ENCODE measurements around the gene DAPK2.

DAPK2 gene

GRCh38 chr15:63943829-63944680 is 102.2 kb downstream of the DAPK2 start:
- no peak overlapping the region for H3K9ac ChIP-seq (ENCODE audit: low read length)
- H3K27ac ChIP-seq (ENCODE audit: low read length): no peak overlapping the region
- no peaks in the 10 kb centered on the region for H3K27me3 ChIP-seq (ENCODE audit: control insufficient read depth, insufficient read depth, low read length)
- H3K36me3 ChIP-seq (ENCODE audit: control insufficient read depth, low read depth, low read length): no peaks in the 10 kb centered on the region
- no peaks in the 10 kb centered on the region for H3K9me3 ChIP-seq (ENCODE audit: control insufficient read depth, low read depth, low read length)
- no peak overlapping the region for H3K4me3 ChIP-seq (ENCODE audit: low read length)
- H3K4me1 ChIP-seq (ENCODE audit: control insufficient read depth, low read depth, low read length): no peaks in the 10 kb centered on the region

- H3K27me3 ChIP-seq (ENCODE audit: control insufficient read depth, insufficient read depth, low read length): no peaks in the 10 kb centered on the region
- H3K4me1 ChIP-seq (ENCODE audit: control insufficient read depth, low read depth, low read length): no peaks in the 10 kb centered on the region
- H3K9ac ChIP-seq (ENCODE audit: low read length): no peak overlapping the region
- H3K4me3 ChIP-seq (ENCODE audit: low read length): no peak overlapping the region
- H3K36me3 ChIP-seq (ENCODE audit: control insufficient read depth, low read depth, low read length): no peaks in the 10 kb centered on the region
- H3K27ac ChIP-seq (ENCODE audit: low read length): no peak overlapping the region
- H3K9me3 ChIP-seq (ENCODE audit: control insufficient read depth, low read depth, low read length): no peaks in the 10 kb centered on the region
Measured at GRCh38 chr15:63942486-63943365, 103.6 kb downstream of the DAPK2 start.

- Histone ChIP-seq H3K4me3 (ENCODE audit: low read length) (no peak overlapping the region), H3K27ac (ENCODE audit: low read length) (no peak overlapping the region), H3K9me3 (ENCODE audit: control insufficient read depth, low read depth, low read length) (no peaks in the 10 kb centered on the region), H3K36me3 (ENCODE audit: control insufficient read depth, low read depth, low read length) (no peaks in the 10 kb centered on the region), H3K27me3 (ENCODE audit: control insufficient read depth, insufficient read depth, low read length) (no peaks in the 10 kb centered on the region), H3K9ac (ENCODE audit: low read length) (no peak overlapping the region), H3K4me1 (ENCODE audit: control insufficient read depth, low read depth, low read length) (no peaks in the 10 kb centered on the region)
Measured at GRCh38 chr15:63941698-63942465, 104.4 kb downstream of the DAPK2 start.

- Histone ChIP-seq H3K27me3 (ENCODE audit: control insufficient read depth, insufficient read depth, low read length) (no peaks in the 10 kb centered on the region), H3K27ac (ENCODE audit: low read length) (no peak overlapping the region), H3K36me3 (ENCODE audit: control insufficient read depth, low read depth, low read length) (no peaks in the 10 kb centered on the region), H3K9me3 (ENCODE audit: control insufficient read depth, low read depth, low read length) (no peaks in the 10 kb centered on the region), H3K4me1 (ENCODE audit: control insufficient read depth, low read depth, low read length) (no peaks in the 10 kb centered on the region), H3K9ac (ENCODE audit: low read length) (no peak overlapping the region), H3K4me3 (ENCODE audit: low read length) (no peak overlapping the region)
Measured at GRCh38 chr15:63940966-63941620, 105.2 kb downstream of the DAPK2 start.

- Histone ChIP-seq H3K9ac (ENCODE audit: low read length) (no peak overlapping the region), H3K27ac (ENCODE audit: low read length) (no peak overlapping the region), H3K4me1 (ENCODE audit: control insufficient read depth, low read depth, low read length) (no peaks in the 10 kb centered on the region)
Measured at GRCh38 chr15:63939531-63940130, 106.7 kb downstream of the DAPK2 start.

GRCh38 chr15:63938486-63939061 is 107.7 kb downstream of the DAPK2 start:
- no peak overlapping the region for H3K27ac ChIP-seq (ENCODE audit: low read length)

More at GRCh38 chr15:63939531-63940130, 106.7 kb downstream of the DAPK2 start:
- H3K36me3 ChIP-seq (ENCODE audit: control insufficient read depth, low read depth, low read length): no peaks in the 10 kb centered on the region
- H3K27me3 ChIP-seq (ENCODE audit: control insufficient read depth, insufficient read depth, low read length): no peaks in the 10 kb centered on the region
- no peak overlapping the region for H3K4me3 ChIP-seq (ENCODE audit: low read length)
- H3K9me3 ChIP-seq (ENCODE audit: control insufficient read depth, low read depth, low read length): no peaks in the 10 kb centered on the region

GRCh38 chr15:63933522-63933921 is 112.8 kb downstream of the DAPK2 start:
- no peaks in the 10 kb centered on the region for H3K36me3 ChIP-seq (ENCODE audit: control insufficient read depth, low read depth, low read length)
- H3K4me1 ChIP-seq (ENCODE audit: control insufficient read depth, low read depth, low read length): no peaks in the 10 kb centered on the region
- H3K4me3 ChIP-seq (ENCODE audit: low read length): no peak overlapping the region
- no peaks in the 10 kb centered on the region for H3K27me3 ChIP-seq (ENCODE audit: control insufficient read depth, insufficient read depth, low read length)
- no peak overlapping the region for H3K9ac ChIP-seq (ENCODE audit: low read length)
- no peaks in the 10 kb centered on the region for H3K9me3 ChIP-seq (ENCODE audit: control insufficient read depth, low read depth, low read length)
- no peak overlapping the region for H3K27ac ChIP-seq (ENCODE audit: low read length)

More at GRCh38 chr15:63938486-63939061, 107.7 kb downstream of the DAPK2 start:
- Histone ChIP-seq H3K4me3 (ENCODE audit: low read length) (no peak overlapping the region), H3K27me3 (ENCODE audit: control insufficient read depth, insufficient read depth, low read length) (no peaks in the 10 kb centered on the region), H3K4me1 (ENCODE audit: control insufficient read depth, low read depth, low read length) (no peaks in the 10 kb centered on the region), H3K36me3 (ENCODE audit: control insufficient read depth, low read depth, low read length) (no peaks in the 10 kb centered on the region), H3K9me3 (ENCODE audit: control insufficient read depth, low read depth, low read length) (no peaks in the 10 kb centered on the region), H3K9ac (ENCODE audit: low read length) (no peak overlapping the region)

GRCh38 chr15:63931556-63931955 is 114.7 kb downstream of the DAPK2 start:
- no peak overlapping the region for H3K4me3 ChIP-seq (ENCODE audit: low read length)
- no peak overlapping the region for H3K9ac ChIP-seq (ENCODE audit: low read length)
- no peaks in the 10 kb centered on the region for H3K9me3 ChIP-seq (ENCODE audit: control insufficient read depth, low read depth, low read length)

GRCh38 chr15:63930034-63930433 is 116.3 kb downstream of the DAPK2 start:
- H3K4me1 ChIP-seq (ENCODE audit: control insufficient read depth, low read depth, low read length): no peaks in the 10 kb centered on the region
- no peak overlapping the region for H3K27ac ChIP-seq (ENCODE audit: low read length)
- H3K9me3 ChIP-seq (ENCODE audit: control insufficient read depth, low read depth, low read length): no peaks in the 10 kb centered on the region
- H3K4me3 ChIP-seq (ENCODE audit: low read length): no peak overlapping the region
- no peaks in the 10 kb centered on the region for H3K27me3 ChIP-seq (ENCODE audit: control insufficient read depth, insufficient read depth, low read length)
- no peaks in the 10 kb centered on the region for H3K36me3 ChIP-seq (ENCODE audit: control insufficient read depth, low read depth, low read length)
- H3K9ac ChIP-seq (ENCODE audit: low read length): no peak overlapping the region

More at GRCh38 chr15:63931556-63931955, 114.7 kb downstream of the DAPK2 start:
- no peaks in the 10 kb centered on the region for H3K27me3 ChIP-seq (ENCODE audit: control insufficient read depth, insufficient read depth, low read length)
- no peak overlapping the region for H3K27ac ChIP-seq (ENCODE audit: low read length)
- no peaks in the 10 kb centered on the region for H3K4me1 ChIP-seq (ENCODE audit: control insufficient read depth, low read depth, low read length)
- no peaks in the 10 kb centered on the region for H3K36me3 ChIP-seq (ENCODE audit: control insufficient read depth, low read depth, low read length)

- Histone ChIP-seq H3K27me3 (ENCODE audit: control insufficient read depth, insufficient read depth, low read length) (no peaks in the 10 kb centered on the region), H3K9me3 (ENCODE audit: control insufficient read depth, low read depth, low read length) (no peaks in the 10 kb centered on the region), H3K36me3 (ENCODE audit: control insufficient read depth, low read depth, low read length) (no peaks in the 10 kb centered on the region), H3K4me1 (ENCODE audit: control insufficient read depth, low read depth, low read length) (no peaks in the 10 kb centered on the region), H3K4me3 (ENCODE audit: low read length) (no peak overlapping the region), H3K9ac (ENCODE audit: low read length) (no peak overlapping the region), H3K27ac (ENCODE audit: low read length) (no peak overlapping the region)
Measured at GRCh38 chr15:63928185-63928842, 118.0 kb downstream of the DAPK2 start.

Measured in iPS-18a (cell line).